ENCODE data around the gene FSTL4. TPM values are rescaled to one million over a fixed set of nuclear protein-coding genes. Genes with fewer than 3 reads are reported as not detected.

The FSTL4 gene
- total RNA-seq, 6 donors from 2014 or later: 0.49 to 4.6 (median 1.1) TPM

DNA sequence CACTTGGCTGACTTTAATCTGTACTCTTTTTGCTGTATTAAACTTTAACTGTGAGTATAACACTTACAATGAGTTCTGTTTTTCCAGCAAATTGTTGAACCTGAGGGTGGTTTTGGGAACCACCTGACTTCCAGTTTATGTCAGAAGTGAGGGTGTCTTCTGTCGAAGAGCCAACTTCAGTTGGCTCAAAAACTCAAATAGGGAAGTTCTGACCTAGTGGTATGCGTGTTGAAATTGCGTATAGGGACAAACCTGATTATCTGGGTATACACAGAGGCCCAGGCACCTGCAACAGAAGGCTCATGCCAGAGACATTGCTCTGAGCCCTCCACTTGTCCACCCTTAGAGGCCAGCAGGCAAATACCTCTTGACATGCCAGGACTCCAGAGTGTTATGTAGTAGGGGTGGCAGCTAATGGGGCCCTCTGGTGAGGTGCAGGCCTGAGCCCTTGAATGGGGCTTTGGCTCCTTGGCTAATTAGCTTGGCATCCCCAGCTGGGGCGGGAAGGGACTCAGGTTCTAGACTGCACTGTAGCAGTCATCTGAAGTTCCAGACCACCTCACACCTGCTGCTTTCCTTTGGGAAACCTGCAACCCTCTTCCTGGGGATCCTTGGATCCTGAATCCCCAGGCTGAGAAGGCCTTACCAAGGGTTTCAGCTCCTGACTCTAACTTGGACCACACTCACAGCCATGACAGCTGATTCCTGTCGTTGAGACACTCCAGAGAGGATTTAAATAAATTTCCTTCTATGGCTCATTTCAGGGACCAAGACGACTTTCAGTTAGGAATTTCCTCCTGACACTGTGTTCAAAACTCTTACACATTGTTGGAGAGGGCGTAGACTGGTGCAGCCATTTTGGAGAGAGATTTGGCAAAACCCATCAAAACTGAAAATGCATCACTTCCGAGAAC is 370.9 kb downstream of the FSTL4 start:
- H3K27me3 ChIP-seq: no peaks in the 10 kb centered on the region
- TF ChIP-seq POLR2A (IDR thresholded peaks at IDR 0.05): no peak
- no peak for TF ChIP-seq POLR2AphosphoS5 (IDR thresholded peaks at IDR 0.05)
- TF ChIP-seq, protein P1, sequence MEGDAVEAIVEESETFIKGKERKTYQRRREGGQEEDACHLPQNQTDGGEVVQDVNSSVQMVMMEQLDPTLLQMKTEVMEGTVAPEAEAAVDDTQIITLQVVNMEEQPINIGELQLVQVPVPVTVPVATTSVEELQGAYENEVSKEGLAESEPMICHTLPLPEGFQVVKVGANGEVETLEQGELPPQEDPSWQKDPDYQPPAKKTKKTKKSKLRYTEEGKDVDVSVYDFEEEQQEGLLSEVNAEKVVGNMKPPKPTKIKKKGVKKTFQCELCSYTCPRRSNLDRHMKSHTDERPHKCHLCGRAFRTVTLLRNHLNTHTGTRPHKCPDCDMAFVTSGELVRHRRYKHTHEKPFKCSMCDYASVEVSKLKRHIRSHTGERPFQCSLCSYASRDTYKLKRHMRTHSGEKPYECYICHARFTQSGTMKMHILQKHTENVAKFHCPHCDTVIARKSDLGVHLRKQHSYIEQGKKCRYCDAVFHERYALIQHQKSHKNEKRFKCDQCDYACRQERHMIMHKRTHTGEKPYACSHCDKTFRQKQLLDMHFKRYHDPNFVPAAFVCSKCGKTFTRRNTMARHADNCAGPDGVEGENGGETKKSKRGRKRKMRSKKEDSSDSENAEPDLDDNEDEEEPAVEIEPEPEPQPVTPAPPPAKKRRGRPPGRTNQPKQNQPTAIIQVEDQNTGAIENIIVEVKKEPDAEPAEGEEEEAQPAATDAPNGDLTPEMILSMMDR (IDR thresholded peaks at IDR 0.05): no peak
- no peaks in the 10 kb centered on the region for H3K9me3 ChIP-seq
- peak overlapping the region in 3 of 4 donors; percentile 21 to 56 (median 37) for H3K27ac ChIP-seq
- peak; percentile 17 to 79 for ATAC-seq (ENCODE audit: low FRiP score in 2 of 2)
- H3K36me3 ChIP-seq: no peaks in the 10 kb centered on the region
- DNase-seq: peak in 1 of 2 donors; percentile 73
- no peak overlapping the region for H3K4me3 ChIP-seq
- H3K4me1 ChIP-seq: peaks cover 0 to 26% (median 12%) of the 10 kb centered on the region in 4 donors
- 65 to 70% methylated on average over 8 of the region's 8 CpGs for WGBS, 2 donors

DNA sequence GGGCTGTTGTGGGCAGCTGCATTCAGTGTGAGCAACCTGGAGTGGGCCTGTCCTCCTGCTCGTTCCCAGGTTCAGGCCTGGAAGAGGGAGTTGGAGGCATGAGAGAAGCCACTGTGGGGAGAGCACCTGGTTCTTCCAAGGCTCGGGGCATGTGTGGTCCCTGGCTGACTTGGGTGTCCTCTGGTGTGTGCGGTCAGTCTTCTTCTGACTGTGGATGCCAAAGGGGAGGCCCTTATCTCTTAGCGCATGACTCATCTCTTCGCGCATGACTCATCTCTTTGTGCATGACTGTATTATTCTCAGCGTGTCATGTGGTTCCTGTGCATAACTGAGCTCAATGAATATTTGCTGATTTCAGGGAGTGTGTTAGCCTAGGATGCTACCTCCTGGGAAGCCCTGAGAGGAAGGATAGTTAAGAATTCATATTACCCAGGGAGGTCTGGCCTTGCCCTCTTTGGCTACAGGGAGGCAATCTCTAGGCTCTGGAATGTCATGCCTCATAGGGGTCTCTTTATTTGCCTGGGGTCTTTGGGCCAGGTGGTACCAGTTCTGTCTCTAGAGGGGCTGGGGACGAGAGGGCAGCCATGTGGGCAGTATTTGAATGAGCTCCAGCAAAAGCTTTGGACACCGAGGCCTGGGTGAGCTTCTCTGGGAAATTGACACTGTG is 371.8 kb downstream of the FSTL4 start:
- Histone ChIP-seq H3K27me3 (no peaks in the 10 kb centered on the region), H3K36me3 (no peaks in the 10 kb centered on the region), H3K27ac (peak overlapping the region in 3 of 4 donors; percentile 21 to 56 (median 37)), H3K4me1 (peaks cover 0 to 26% (median 12%) of the 10 kb centered on the region in 4 donors), H3K4me3 (no peak overlapping the region), H3K9me3 (no peaks in the 10 kb centered on the region)
- DNase-seq (peak in 1 of 2 donors; percentile 47), ATAC-seq (ENCODE audit: low FRiP score in 2 of 2) (peak; percentile 20 to 91)
- WGBS, 2 donors: 76 to 83% methylated on average over 8 to 9 of the region's 9 CpGs
- TF ChIP-seq, protein P1 (IDR thresholded peaks at IDR 0.05): no peak
- TF ChIP-seq POLR2A (IDR thresholded peaks at IDR 0.05): peak in 1 of 4 donors; percentile 27

DNA sequence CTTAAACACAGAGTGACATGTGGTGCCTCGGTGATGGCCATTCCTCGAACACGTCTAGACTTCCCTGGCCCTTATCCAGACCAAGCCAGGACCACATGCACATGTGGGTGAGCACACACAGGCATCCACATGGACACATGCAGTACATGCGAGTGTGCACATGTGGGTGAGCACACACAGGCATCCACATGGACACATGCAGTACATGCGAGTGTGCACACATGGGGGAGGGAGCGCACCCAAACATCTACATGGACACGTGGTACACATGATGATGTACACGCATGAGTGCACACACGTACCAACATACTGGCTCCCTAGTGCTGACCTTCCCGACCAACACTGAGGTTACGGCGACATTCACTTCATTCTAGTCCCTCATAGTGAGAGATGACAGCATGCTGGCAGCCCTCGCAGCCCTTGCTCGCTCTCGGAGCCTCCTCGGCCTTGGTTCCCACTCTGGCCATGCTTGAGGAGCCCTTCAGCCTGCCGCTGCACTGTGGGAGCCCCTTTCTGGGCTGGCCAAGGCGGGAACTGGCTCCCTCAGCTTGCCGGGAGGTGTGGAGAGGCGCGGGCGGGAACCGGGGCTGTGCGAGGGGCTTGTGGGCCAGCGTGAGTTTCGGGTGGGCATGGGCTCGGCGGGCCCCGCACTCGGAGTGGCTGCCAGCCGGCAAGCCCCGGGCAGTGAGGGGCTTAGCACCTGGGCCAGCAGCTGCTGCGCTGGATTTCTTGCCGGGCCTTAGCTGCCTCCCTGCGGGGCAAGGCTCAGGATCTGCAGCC is 373.7 kb downstream of the FSTL4 start:
- WGBS, 2 donors: 90 to 92% methylated on average over 14 to 33 of the region's 35 CpGs
- TF ChIP-seq, protein P1 (IDR thresholded peaks at IDR 0.05): no peak
- TF ChIP-seq EP300 (IDR thresholded peaks at IDR 0.05): no peak
- TF ChIP-seq POLR2A (IDR thresholded peaks at IDR 0.05): no peak
- TF ChIP-seq POLR2AphosphoS5 (IDR thresholded peaks at IDR 0.05): no peak
- Histone ChIP-seq H3K4me1 (peaks cover 0 to 18% (median 7%) of the 10 kb centered on the region in 4 donors), H3K27me3 (no peaks in the 10 kb centered on the region), H3K27ac (no peak overlapping the region), H3K9me3 (no peaks in the 10 kb centered on the region), H3K36me3 (no peaks in the 10 kb centered on the region), H3K4me3 (no peak overlapping the region)
- peak in 1 of 2 donors; percentile 77 for DNase-seq
- no peak for ATAC-seq (ENCODE audit: low FRiP score in 2 of 2)

DNA sequence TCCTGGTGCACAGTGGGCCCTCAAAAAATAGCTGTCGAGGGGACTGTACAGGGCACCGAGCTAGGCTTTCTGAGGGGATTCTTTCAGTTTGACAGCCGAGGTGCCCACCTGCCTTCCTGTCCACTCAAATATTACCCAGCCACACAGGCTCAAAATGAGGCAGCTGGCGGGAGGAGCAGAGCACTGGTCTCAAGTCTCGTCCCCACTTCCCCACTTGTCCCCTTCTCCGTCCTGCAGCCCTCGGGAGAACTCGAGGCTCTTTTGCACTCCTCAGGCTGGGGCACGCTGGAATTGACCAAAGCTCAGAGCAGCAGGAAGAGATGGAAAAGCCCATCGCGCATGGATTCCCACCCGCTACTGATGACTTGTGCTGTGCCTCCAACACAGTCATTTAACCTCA is 375.4 kb downstream of the FSTL4 start:
- Histone ChIP-seq H3K27me3 (no peaks in the 10 kb centered on the region), H3K36me3 (no peaks in the 10 kb centered on the region), H3K4me1 (peaks cover 0 to 15% (median 7%) of the 10 kb centered on the region in 4 donors), H3K4me3 (no peak overlapping the region), H3K27ac (no peak overlapping the region), H3K9me3 (no peaks in the 10 kb centered on the region)
- TF ChIP-seq POLR2A (IDR thresholded peaks at IDR 0.05): no peak
- TF ChIP-seq POLR2AphosphoS5 (IDR thresholded peaks at IDR 0.05): no peak
- TF ChIP-seq, protein P1 (IDR thresholded peaks at IDR 0.05): no peak
- TF ChIP-seq EP300 (IDR thresholded peaks at IDR 0.05): no peak
- ATAC-seq (ENCODE audit: low FRiP score in 2 of 2) (no peak), DNase-seq (no peak)
- 81 to 83% methylated on average over 12 of the region's 12 CpGs for WGBS, 2 donors

Measured in upper lobe of left lung (tissue), 6 donors.